GM23338 (cell line): Measurements from ENCODE around the gene PLK2. TPM values are rescaled to one million over a fixed set of nuclear protein-coding genes. Genes with fewer than 3 reads are reported as not detected.

Experiments used
- ATAC-seq: fragments of 200-7000 bp; cut with Tn5 transposase; 3 replicates; pipeline ENCODE4 v1.9.1; 2020
- DNase-seq: peaks from one replicate; pipeline ENCODE4 v3.0.0-alpha.2; 2015; ENCODE audit warnings: low spot score
- H2AFZ ChIP-seq: fragments of 200-600 bp; sonication (generic); 2 replicates; pipeline ENCODE4 v1.8.0; 2016; ENCODE audit warnings: antibody characterized with exemption, mild to moderate bottlenecking, moderate library complexity
- H3F3A ChIP-seq: fragments of 200-600 bp; sonication (generic); replicated peaks from 2 replicates; pipeline ENCODE4 v1.8.0; 2017; ENCODE audit warnings: antibody characterized with exemption, mixed run types, low read depth
- H3K27ac ChIP-seq: fragments of 200-600 bp; sonication (generic); 2 replicates; pipeline ENCODE4 v1.6.1; 2016; ENCODE audit warnings: low read depth
- H3K27me3 ChIP-seq: fragments of 200-600 bp; sonication (generic); 2 replicates; pipeline ENCODE4 v1.8.0; 2016; ENCODE audit warnings: mild to moderate bottlenecking, mixed run types, moderate library complexity; ENCODE audit not compliant: insufficient read depth
- H3K36me3 ChIP-seq: fragments of 200-600 bp; sonication (generic); 2 replicates; pipeline ENCODE4 v1.8.0; 2016; ENCODE audit warnings: mild to moderate bottlenecking; ENCODE audit not compliant: insufficient read depth
- H3K4me1 ChIP-seq: fragments of 200-600 bp; sonication (generic); 2 replicates; pipeline ENCODE4 v1.8.0; 2016; ENCODE audit warnings: mild to moderate bottlenecking, moderate library complexity; ENCODE audit not compliant: insufficient read depth
- H3K4me2 ChIP-seq: fragments of 200-600 bp; sonication (generic); 2 replicates; pipeline ENCODE4 v1.7.1; 2017; ENCODE audit warnings: mixed run types
- H3K4me3 ChIP-seq: fragments of 200-600 bp; sonication (generic); 2 replicates; pipeline ENCODE4 v1.6.1; 2016; ENCODE audit warnings: mixed run types
- H3K79me2 ChIP-seq: fragments of 200-600 bp; sonication (generic); replicated peaks from 2 replicates; pipeline ENCODE4 v1.8.0; 2017; ENCODE audit warnings: mild to moderate bottlenecking; ENCODE audit not compliant: insufficient read depth
- H3K9me2 ChIP-seq: fragments of 200-600 bp; sonication (generic); 2 replicates; pipeline ENCODE4 v1.8.0; 2017; ENCODE audit not compliant: insufficient read depth
- H4K20me1 ChIP-seq: fragments of 200-600 bp; sonication (generic); replicated peaks from 2 replicates; pipeline ENCODE4 v1.8.0; 2017; ENCODE audit warnings: mild to moderate bottlenecking; ENCODE audit not compliant: insufficient read depth
- H3K27ac Mint-ChIP-seq: 2 replicates; pipeline ENCODE4 v1.8.0; 2020; ENCODE audit warnings: inconsistent platforms, mild to moderate bottlenecking, moderate library complexity, mixed read lengths
- H3K27me3 Mint-ChIP-seq: 3 replicates; pipeline ENCODE4 v1.8.0; 2022; ENCODE audit warnings: low read depth, mild to moderate bottlenecking, moderate library complexity, mixed read lengths, inconsistent platforms; ENCODE audit not compliant: insufficient read depth, poor library complexity
- H3K36me3 Mint-ChIP-seq: 3 replicates; pipeline ENCODE4 v1.8.0; 2021; ENCODE audit warnings: low read depth, mild to moderate bottlenecking, inconsistent platforms, moderate library complexity, mixed read lengths
- H3K4me1 Mint-ChIP-seq: 3 replicates; pipeline ENCODE4 v1.8.0; 2020; ENCODE audit warnings: mild to moderate bottlenecking, inconsistent platforms, mixed read lengths
- H3K4me3 Mint-ChIP-seq: 3 replicates; pipeline ENCODE4 v1.8.0; 2021; ENCODE audit warnings: moderate library complexity, mild to moderate bottlenecking, inconsistent platforms, mixed read lengths
- H3K9me3 Mint-ChIP-seq: 3 replicates; pipeline ENCODE4 v1.8.0; 2020; ENCODE audit warnings: moderate library complexity, mild to moderate bottlenecking, inconsistent platforms, mixed read lengths
- CTCF ChIP-seq, 2 experiments: fragments of 200-600 bp in 1 of 2; sonication (generic) in 1 of 2; conservative IDR thresholded peaks; 2 replicates each; pipeline versions ENCODE4 v1.5.1 to v1.6.1; 2016 to 2017; ENCODE audit warnings: antibody characterized with exemption in 2 of 2, low read depth in 2 of 2, mild to moderate bottlenecking in 2 of 2, moderate library complexity in 1 of 2
- ETS1 ChIP-seq: IDR thresholded peaks from 2 replicates; pipeline ENCODE4 v1.6.1; 2016; ENCODE audit warnings: antibody characterized with exemption
- EZH2 ChIP-seq: fragments of 200-600 bp; sonication (generic); IDR thresholded peaks from one replicate; pipeline ENCODE4 v1.8.0; 2017; ENCODE audit warnings: antibody characterized with exemption, mild to moderate bottlenecking, low read depth; ENCODE audit not compliant: unreplicated experiment
- EZH2phosphoT487 ChIP-seq: fragments of 200-600 bp; sonication (generic); IDR thresholded peaks from one replicate; pipeline ENCODE4 v1.8.1; 2018; ENCODE audit warnings: antibody characterized with exemption; ENCODE audit not compliant: unreplicated experiment
- NANOG ChIP-seq: IDR thresholded peaks from 2 replicates; pipeline ENCODE4 v1.6.1; 2016; ENCODE audit warnings: antibody characterized with exemption, borderline replicate concordance
- POLR2AphosphoS5 ChIP-seq: IDR thresholded peaks from 2 replicates; pipeline ENCODE4 v1.6.1; 2016; ENCODE audit warnings: antibody characterized with exemption, low read depth
- REST ChIP-seq: IDR thresholded peaks from one replicate; pipeline ENCODE4 v1.6.1; 2018; ENCODE audit warnings: antibody characterized with exemption; ENCODE audit not compliant: unreplicated experiment
- STAT1 ChIP-seq: IDR thresholded peaks from one replicate; pipeline ENCODE4 v1.6.1; 2016; ENCODE audit warnings: antibody characterized with exemption; ENCODE audit not compliant: unreplicated experiment
- ZNF114 ChIP-seq: fragments of 250-450 bp; sonication (Bioruptor Pico); IDR thresholded peaks from 2 replicates; pipeline ENCODE4 v1.5.0; 2020; ENCODE audit warnings: mild to moderate bottlenecking, moderate library complexity
- ZNF331 ChIP-seq: fragments of 250-450 bp; sonication (Bioruptor Pico); IDR thresholded peaks from 2 replicates; pipeline ENCODE4 v1.5.0; 2020; ENCODE audit warnings: low read depth, mild to moderate bottlenecking, moderate library complexity
- polyA plus RNA-seq: library from polyadenylated mRNA; unstranded; fragments of >200 nt; fragmentation: Nextera tagmentation; extraction: Ambion mirVana; gene quantifications from 2 replicates; pipeline ENCODE4 v1.2.1, GENCODE V29; 2016
- total RNA-seq: library from RNA; depleted of rRNA; stranded (reverse); fragments of >200 nt; shearing (Covaris generic); gene quantifications from 2 replicates; pipeline ENCODE4 v1.2.3, GENCODE V29; 2014

PLK2 gene
- total and polyA plus RNA-seq, 2 experiments from 2014 or later = 13.5 to 30.0 TPM

DNA sequence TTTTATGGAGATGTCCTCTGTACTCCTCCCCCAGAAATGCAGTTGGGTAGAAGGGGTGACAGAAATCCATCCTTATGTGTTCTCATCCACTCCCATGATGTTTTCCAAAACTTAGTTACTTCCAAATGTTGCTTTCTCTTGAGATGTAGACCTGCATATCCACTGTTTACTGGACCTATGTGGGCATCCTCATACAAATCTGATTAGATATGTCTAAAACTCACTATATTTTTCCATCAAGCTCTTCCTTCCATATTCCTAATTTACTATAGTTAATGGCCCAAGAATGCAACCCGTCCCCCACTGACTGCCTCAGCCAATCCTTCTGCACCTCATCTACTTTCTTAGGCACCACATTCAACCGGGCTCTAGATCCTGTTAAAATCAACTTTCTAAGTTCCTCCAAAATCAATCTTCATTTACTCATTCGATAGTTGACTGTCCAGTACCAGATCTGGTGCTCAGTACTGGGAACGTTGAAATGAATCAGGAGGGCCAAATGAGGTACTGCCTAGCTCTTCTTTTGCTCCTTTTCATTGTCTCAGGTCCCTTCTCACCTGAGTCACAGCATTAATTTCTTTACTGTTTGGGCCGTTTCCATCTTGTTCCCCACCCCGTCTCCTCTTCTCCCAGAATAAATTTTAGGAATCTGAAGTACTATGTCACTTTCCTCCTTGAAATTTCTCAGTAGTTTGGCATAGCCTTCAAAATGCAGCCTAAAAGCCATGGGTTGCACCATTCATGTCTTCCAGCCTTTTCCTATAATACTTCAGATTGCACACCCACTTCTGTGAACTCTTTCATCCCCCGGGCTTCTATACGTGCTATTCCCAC lies 7.9 kb downstream of the PLK2 start (continued):
- TF ChIP-seq REST (no peak), EZH2 (no peak), NANOG (no peak), ZNF331 (CRISPR knock-in tag) (no peak), POLR2AphosphoS5 (no peak), CTCF (conservative IDR thresholded peaks at IDR 0.05; ENCODE audit: low read depth in 2 of 2) (no peak), STAT1 (no peak), ETS1 (no peak), ZNF114 (CRISPR knock-in tag) (no peak)

DNA sequence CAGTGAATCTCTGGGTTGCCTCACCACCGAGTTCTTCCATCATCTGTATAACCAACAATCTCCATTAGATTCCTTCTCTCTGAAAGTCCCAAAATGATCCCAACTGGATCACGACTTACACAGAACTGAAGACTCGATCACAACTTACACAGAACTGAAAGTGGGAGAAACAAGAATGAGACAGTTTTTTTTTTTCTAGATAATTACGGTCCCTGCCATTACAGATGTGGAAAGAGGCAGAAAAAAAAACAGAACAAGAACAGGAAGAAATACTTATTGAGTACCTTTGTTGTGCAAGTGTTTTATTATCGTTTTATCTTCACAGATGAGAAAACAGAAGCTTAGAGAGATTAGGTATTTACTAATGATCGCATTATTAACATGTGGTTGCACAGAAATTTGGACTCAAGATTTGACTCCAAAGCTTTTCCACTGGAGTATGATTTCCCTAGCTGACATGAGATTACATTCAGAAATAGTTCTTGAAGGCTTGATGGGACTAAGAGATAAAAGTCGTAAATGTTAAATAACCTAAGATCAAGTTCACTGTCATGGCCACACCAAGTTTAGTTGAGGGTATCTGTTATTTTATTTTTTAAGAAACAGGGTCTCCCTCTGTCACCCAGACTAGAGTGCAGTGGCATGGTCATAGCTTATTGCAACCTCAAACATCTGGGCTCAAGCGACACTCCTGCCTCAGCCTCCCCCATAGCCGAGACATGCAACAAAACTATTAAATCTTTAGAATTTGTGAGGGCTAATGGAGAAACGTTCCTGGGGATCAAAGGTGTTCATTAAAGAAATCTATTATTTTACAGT lies 8.9 kb downstream of the PLK2 start:
- H3K9me2 ChIP-seq = no peaks in the 10 kb centered on the region
- Mint-ChIP-seq H3K36me3 (peaks cover 33% of the 10 kb centered on the region), H3K27ac (no peak overlapping the region; the same call in 1 of the 2 replicates), H3K27me3 (no peaks in the 10 kb centered on the region), H3K4me1 (no peaks in the 10 kb centered on the region), H3K9me3 (peaks cover 6% of the 10 kb centered on the region; the same call in 2 of the 3 replicates), H3K4me3 (no peak overlapping the region)
- H3K27ac ChIP-seq = no peak overlapping the region
- H3K27me3 ChIP-seq = no peaks in the 10 kb centered on the region
- H4K20me1 ChIP-seq = no peaks in the 10 kb centered on the region; the same call in 1 of the 2 replicates
- no peaks in the 10 kb centered on the region for H3K79me2 ChIP-seq
- no peak overlapping the region for H3K4me3 ChIP-seq
- H3K4me1 ChIP-seq = no peaks in the 10 kb centered on the region
- peaks cover 28% of the 10 kb centered on the region for H3K36me3 ChIP-seq
- no peak for ATAC-seq
- no peaks in the 10 kb centered on the region for H3F3A ChIP-seq
- no peak for DNase-seq
- no peak overlapping the region for H3K4me2 ChIP-seq
- no peak overlapping the region for H2AFZ ChIP-seq
- no peak for TF ChIP-seq NANOG
- TF ChIP-seq EZH2phosphoT487 = no peak
- TF ChIP-seq CTCF (conservative IDR thresholded peaks at IDR 0.05; ENCODE audit: low read depth in 2 of 2) = no peak
- no peak for TF ChIP-seq ETS1
- no peak for TF ChIP-seq EZH2
- TF ChIP-seq ZNF114 (CRISPR knock-in tag) = no peak
- TF ChIP-seq ZNF331 (CRISPR knock-in tag) = no peak
